HepG2 (cell line): ENCODE results near the gene CAPN11. TPM values are rescaled to one million over a fixed set of nuclear protein-coding genes. Genes with fewer than 3 reads are reported as not detected.
A peak's percentile ranks its signal among the peaks of the same experiment; 100 is the strongest.

Experiments used
- ASH2L ChIP-seq: fragments of 300-600, 200-600 bp; sonication (generic); IDR thresholded peaks from 2 replicates; pipeline ENCODE4 v1.7.0; 2017; ENCODE audit warnings: low read depth, mild to moderate bottlenecking, moderate library complexity, mixed read lengths, low read length; ENCODE audit not compliant: insufficient read length
- HCFC1 ChIP-seq: fragments of 150-350 bp; IDR thresholded peaks from 2 replicates; pipeline ENCODE4 v1.6.1; 2014; ENCODE audit warnings: low read depth, low read length
- HMG20A ChIP-seq: IDR thresholded peaks from 2 replicates; pipeline ENCODE4 v1.6.1; 2016; ENCODE audit warnings: borderline replicate concordance
- PPARG ChIP-seq: conservative IDR thresholded peaks from 2 replicates; pipeline ENCODE4 v1.6.1; 2016; ENCODE audit warnings: missing biosample characterization, missing genetic modification reagents
- SP2 ChIP-seq: sonication (generic); formaldehyde crosslinking; IDR thresholded peaks from 2 replicates; pipeline ENCODE4 v1.5.1; 2020; ENCODE audit warnings: mild to moderate bottlenecking, missing genetic modification reagents
- STAG1 ChIP-seq: sonication (generic); formaldehyde crosslinking; IDR thresholded peaks from 2 replicates; pipeline ENCODE4 v1.4.0; 2020; ENCODE audit warnings: missing genetic modification reagents
- ZNF317 ChIP-seq: sonication (generic); formaldehyde crosslinking; IDR thresholded peaks from 2 replicates; pipeline ENCODE4 v1.5.0; 2020; ENCODE audit warnings: mild to moderate bottlenecking, missing genetic modification reagents
- ZNF574 ChIP-seq: sonication (generic); formaldehyde crosslinking; IDR thresholded peaks from 2 replicates; pipeline ENCODE4 v1.4.0; 2020; ENCODE audit warnings: missing genetic modification reagents
- ZNF709 ChIP-seq: sonication (generic); formaldehyde crosslinking; IDR thresholded peaks from 2 replicates; pipeline ENCODE4 v1.5.0; 2020; ENCODE audit warnings: mild to moderate bottlenecking, missing genetic modification reagents
- polyA plus RNA-seq, 8 experiments: library from polyadenylated mRNA; depleted of rRNA in 3 of 8; stranded (reverse) in 7 of 8; unstranded in 1 of 8; fragments of >200 nt; fragmentation: Illumina TruSeq in 4 of 8; extraction: Trizol in 4 of 8; gene quantifications; 2 replicates each; pipeline versions ENCODE4 v1.2.1 to v1.2.3, GENCODE V29; 2011 to 2016; ENCODE audit warnings: low read depth in 4 of 8, missing spikeins in 1 of 8, mixed read lengths in 1 of 8; ENCODE audit not compliant: insufficient read depth in 1 of 8
- total RNA-seq, 5 experiments: library from RNA; depleted of rRNA; stranded (reverse); fragments of >200 nt; fragmentation: Illumina TruSeq; extraction: Trizol; gene quantifications; 2 replicates each; pipeline ENCODE4 v1.2.3, GENCODE V29; 2016; ENCODE audit warnings: low read depth in 1 of 5
- TF ChIP-seq, protein P1 (sequence below): sonication (generic); formaldehyde crosslinking; conservative IDR thresholded peaks from 2 replicates; pipeline ENCODE4 v1.8.0; 2022; ENCODE audit warnings: mild to moderate bottlenecking, moderate library complexity, missing genetic modification reagents
- TF ChIP-seq, protein P2 (sequence below): sonication (generic); formaldehyde crosslinking; IDR thresholded peaks from 2 replicates; pipeline ENCODE4 v1.8.1; 2023; ENCODE audit warnings: mild to moderate bottlenecking, missing genetic modification reagents
- TF ChIP-seq, protein P3 (sequence below): sonication (generic); formaldehyde crosslinking; IDR thresholded peaks from 2 replicates; pipeline ENCODE4 v1.5.0; 2020; ENCODE audit warnings: missing genetic modification reagents
- TF ChIP-seq, protein P4 (sequence below): IDR thresholded peaks from 2 replicates; pipeline ENCODE4 v1.6.1; 2016; ENCODE audit warnings: control low read depth
- TF ChIP-seq, protein P5 (sequence below): sonication (generic); formaldehyde crosslinking; conservative IDR thresholded peaks from 2 replicates; pipeline ENCODE4 v1.8.1; 2023; ENCODE audit warnings: missing genetic modification reagents

Gene CAPN11
- total and polyA plus RNA-seq, 2 of the 13 experiments (the other 11 are each of a cell fraction or from before 2014, with no cell fraction given), result 0.07 to 0.11 TPM

- TF ChIP-seq, protein P1, sequence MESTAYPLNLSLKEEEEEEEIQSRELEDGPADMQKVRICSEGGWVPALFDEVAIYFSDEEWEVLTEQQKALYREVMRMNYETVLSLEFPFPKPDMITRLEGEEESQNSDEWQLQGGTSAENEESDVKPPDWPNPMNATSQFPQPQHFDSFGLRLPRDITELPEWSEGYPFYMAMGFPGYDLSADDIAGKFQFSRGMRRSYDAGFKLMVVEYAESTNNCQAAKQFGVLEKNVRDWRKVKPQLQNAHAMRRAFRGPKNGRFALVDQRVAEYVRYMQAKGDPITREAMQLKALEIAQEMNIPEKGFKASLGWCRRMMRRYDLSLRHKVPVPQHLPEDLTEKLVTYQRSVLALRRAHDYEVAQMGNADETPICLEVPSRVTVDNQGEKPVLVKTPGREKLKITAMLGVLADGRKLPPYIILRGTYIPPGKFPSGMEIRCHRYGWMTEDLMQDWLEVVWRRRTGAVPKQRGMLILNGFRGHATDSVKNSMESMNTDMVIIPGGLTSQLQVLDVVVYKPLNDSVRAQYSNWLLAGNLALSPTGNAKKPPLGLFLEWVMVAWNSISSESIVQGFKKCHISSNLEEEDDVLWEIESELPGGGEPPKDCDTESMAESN (CRISPR knock-in tag), result peak; percentile 52; the same call in 1 of the 2 replicates
- TF ChIP-seq ASH2L, result no peak
- TF ChIP-seq HCFC1, result no peak
- peak; percentile 73 for TF ChIP-seq ZNF574
- TF ChIP-seq, protein P2, sequence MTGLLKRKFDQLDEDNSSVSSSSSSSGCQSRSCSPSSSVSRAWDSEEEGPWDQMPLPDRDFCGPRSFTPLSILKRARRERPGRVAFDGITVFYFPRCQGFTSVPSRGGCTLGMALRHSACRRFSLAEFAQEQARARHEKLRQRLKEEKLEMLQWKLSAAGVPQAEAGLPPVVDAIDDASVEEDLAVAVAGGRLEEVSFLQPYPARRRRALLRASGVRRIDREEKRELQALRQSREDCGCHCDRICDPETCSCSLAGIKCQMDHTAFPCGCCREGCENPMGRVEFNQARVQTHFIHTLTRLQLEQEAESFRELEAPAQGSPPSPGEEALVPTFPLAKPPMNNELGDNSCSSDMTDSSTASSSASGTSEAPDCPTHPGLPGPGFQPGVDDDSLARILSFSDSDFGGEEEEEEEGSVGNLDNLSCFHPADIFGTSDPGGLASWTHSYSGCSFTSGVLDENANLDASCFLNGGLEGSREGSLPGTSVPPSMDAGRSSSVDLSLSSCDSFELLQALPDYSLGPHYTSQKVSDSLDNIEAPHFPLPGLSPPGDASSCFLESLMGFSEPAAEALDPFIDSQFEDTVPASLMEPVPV, result no peak
- TF ChIP-seq, protein P3, sequence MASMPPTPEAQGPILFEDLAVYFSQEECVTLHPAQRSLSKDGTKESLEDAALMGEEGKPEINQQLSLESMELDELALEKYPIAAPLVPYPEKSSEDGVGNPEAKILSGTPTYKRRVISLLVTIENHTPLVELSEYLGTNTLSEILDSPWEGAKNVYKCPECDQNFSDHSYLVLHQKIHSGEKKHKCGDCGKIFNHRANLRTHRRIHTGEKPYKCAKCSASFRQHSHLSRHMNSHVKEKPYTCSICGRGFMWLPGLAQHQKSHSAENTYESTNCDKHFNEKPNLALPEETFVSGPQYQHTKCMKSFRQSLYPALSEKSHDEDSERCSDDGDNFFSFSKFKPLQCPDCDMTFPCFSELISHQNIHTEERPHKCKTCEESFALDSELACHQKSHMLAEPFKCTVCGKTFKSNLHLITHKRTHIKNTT (CRISPR knock-in tag), result no peak
- TF ChIP-seq, protein P4, sequence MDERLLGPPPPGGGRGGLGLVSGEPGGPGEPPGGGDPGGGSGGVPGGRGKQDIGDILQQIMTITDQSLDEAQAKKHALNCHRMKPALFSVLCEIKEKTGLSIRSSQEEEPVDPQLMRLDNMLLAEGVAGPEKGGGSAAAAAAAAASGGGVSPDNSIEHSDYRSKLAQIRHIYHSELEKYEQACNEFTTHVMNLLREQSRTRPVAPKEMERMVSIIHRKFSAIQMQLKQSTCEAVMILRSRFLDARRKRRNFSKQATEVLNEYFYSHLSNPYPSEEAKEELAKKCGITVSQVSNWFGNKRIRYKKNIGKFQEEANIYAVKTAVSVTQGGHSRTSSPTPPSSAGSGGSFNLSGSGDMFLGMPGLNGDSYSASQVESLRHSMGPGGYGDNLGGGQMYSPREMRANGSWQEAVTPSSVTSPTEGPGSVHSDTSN (CRISPR knock-in tag), result 0 out of 2 replicates have a peak, but pooled peaks have one; percentile 28
- TF ChIP-seq SP2 (CRISPR knock-in tag), result no peak
- no peak; the same call in 1 of the 2 replicates for TF ChIP-seq HMG20A
- peak; percentile 59; the same call in 1 of the 2 replicates for TF ChIP-seq ZNF317 (CRISPR knock-in tag)
- TF ChIP-seq, protein P5, sequence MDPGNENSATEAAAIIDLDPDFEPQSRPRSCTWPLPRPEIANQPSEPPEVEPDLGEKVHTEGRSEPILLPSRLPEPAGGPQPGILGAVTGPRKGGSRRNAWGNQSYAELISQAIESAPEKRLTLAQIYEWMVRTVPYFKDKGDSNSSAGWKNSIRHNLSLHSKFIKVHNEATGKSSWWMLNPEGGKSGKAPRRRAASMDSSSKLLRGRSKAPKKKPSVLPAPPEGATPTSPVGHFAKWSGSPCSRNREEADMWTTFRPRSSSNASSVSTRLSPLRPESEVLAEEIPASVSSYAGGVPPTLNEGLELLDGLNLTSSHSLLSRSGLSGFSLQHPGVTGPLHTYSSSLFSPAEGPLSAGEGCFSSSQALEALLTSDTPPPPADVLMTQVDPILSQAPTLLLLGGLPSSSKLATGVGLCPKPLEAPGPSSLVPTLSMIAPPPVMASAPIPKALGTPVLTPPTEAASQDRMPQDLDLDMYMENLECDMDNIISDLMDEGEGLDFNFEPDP, result no peak
- peak; percentile 39; the same call in 1 of the 2 replicates for TF ChIP-seq PPARG (CRISPR knock-in tag)
- no peak for TF ChIP-seq ZNF709 (CRISPR knock-in tag)
- TF ChIP-seq STAG1 (CRISPR knock-in tag), result peak; percentile 65
Measured at GRCh38 chr6:44221291-44221960, 62.8 kb downstream of the CAPN11 start (continued).
